Activated CD4-positive, alpha-beta memory T cell treated with anti-CD3 and anti-CD28 coated beads for 36 hours (primary cell): ENCODE data around the gene MTHFD2L. TPM values are rescaled to one million over a fixed set of nuclear protein-coding genes. Genes with fewer than 3 reads are reported as not detected.
"Not testable (repeated sequence)": the region's sequence is repeated elsewhere in the genome, so short reads cannot be mapped to it uniquely, and the experiment has no call there.

Experiments used
- CTCF ChIA-PET: fragments of 350-600 bp; sonication (Branson Sonifier 250); formaldehyde crosslinking; loops from one replicate; lab custom pipeline; 2021; ENCODE audit warnings: antibody characterized with exemption, inconsistent platforms; lab: Charles Lee
- POLR2A ChIA-PET: fragments of 350-600 bp; sonication (Branson Sonifier 250); formaldehyde crosslinking; loops from one replicate; lab custom pipeline; 2021; ENCODE audit warnings: antibody characterized with exemption; lab: Charles Lee
- DNase-seq: peaks from one replicate; pipeline ENCODE4 v3.0.0-alpha.2; 2020
- H3K27ac Mint-ChIP-seq: one replicate; pipeline ENCODE4 v1.8.0; 2021; ENCODE audit warnings: mixed read lengths
- H3K27me3 Mint-ChIP-seq: one replicate; pipeline ENCODE4 v1.8.0; 2021; ENCODE audit warnings: mixed read lengths
- H3K36me3 Mint-ChIP-seq: one replicate; pipeline ENCODE4 v1.8.0; 2021; ENCODE audit warnings: mixed read lengths
- H3K4me1 Mint-ChIP-seq: one replicate; pipeline ENCODE4 v1.8.0; 2021; ENCODE audit warnings: low read depth, mixed read lengths
- H3K4me3 Mint-ChIP-seq: one replicate; pipeline ENCODE4 v1.8.0; 2021; ENCODE audit warnings: mild to moderate bottlenecking, mixed read lengths
- H3K9me3 Mint-ChIP-seq: one replicate; pipeline ENCODE4 v1.8.0; 2021; ENCODE audit warnings: mixed read lengths
- intact Hi-C: fragments of 100-400 bp; cut with micrococcal nuclease; formaldehyde crosslinking; loops from one replicate; pipeline ENCODE4 v1.15.1; 2023
- total RNA-seq, 2 experiments: library from RNA; stranded (reverse); gene quantifications; one replicate each; pipeline ENCODE4 v1.2.3, GENCODE V29; 2021

Gene MTHFD2L
- total RNA-seq, 2 experiments from 2014 or later = 5.4 to 6.5 TPM

DNA sequence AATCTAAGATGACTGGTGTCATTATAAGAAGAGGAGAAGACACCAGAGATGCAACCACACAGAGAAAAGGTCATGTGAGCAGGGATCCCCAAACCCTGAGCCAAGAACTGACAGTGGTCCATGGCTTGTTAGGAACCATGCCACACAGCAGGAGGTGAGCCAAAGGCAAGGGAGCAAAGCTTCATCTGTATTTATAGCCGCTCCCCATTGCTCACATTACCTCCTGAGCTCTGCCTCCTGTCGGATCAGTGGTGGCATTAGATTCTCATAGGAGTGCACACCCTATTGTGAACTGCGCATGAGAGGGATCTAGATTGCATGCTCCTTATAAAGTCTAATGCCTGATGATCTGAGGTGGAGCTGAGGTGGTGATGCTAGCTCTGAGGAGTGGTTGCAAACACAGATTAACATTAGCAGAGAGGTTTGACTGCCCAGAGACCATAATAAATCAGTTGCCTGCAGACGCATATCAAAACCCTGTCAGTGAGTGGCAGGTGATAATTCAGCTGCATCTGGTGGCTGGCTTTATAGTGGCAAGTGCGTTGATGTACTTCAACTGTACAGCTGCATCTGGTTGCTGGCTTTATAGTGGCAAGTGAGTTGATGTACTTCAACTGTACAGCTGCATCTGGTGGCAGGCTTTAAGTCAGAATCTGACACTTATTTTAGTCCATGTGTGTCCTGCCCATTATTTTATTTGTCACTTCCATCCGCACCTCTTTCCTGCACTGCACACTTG is 39.1 kb upstream of the MTHFD2L start:
- Mint-ChIP-seq H3K4me1 (no peaks in the 10 kb centered on the region), H3K27ac (no peak overlapping the region), H3K36me3 (no peaks in the 10 kb centered on the region), H3K27me3 (peaks cover 2% of the 10 kb centered on the region), H3K9me3 (no peaks in the 10 kb centered on the region), H3K4me3 (no peak overlapping the region)
- DNase-seq = no peak
- intact Hi-C loops = no loop called here
- ChIA-PET POLR2A (no interaction called here), CTCF (no interaction called here)

DNA sequence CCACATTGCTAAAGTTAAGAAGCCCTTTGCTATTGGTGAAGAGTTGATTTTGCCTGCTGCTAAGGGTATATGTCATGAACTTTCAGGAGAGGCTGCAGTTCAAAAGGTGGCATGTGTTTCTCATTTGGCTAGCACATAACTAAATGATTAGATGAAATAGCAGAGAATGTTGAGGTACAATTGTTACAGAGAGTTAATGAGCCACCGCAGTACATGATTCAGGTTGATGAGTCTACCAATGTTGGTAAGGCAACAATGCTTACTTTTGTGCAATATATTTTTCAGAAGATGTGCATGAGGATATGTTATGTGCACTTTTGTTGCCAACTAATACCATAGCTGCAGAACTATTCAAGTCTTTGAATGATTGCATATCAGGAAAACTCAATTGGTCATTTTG is 37.8 kb upstream of the MTHFD2L start:
- Mint-ChIP-seq H3K4me1 (no peaks in the 10 kb centered on the region), H3K27ac (no peak overlapping the region), H3K27me3 (peaks cover 3% of the 10 kb centered on the region), H3K9me3 (no peaks in the 10 kb centered on the region), H3K36me3 (no peaks in the 10 kb centered on the region), H3K4me3 (no peak overlapping the region)
- no peak for DNase-seq
- POLR2A ChIA-PET = no interaction called here
- CTCF ChIA-PET = no interaction called here
- intact Hi-C loops = no loop called here

DNA sequence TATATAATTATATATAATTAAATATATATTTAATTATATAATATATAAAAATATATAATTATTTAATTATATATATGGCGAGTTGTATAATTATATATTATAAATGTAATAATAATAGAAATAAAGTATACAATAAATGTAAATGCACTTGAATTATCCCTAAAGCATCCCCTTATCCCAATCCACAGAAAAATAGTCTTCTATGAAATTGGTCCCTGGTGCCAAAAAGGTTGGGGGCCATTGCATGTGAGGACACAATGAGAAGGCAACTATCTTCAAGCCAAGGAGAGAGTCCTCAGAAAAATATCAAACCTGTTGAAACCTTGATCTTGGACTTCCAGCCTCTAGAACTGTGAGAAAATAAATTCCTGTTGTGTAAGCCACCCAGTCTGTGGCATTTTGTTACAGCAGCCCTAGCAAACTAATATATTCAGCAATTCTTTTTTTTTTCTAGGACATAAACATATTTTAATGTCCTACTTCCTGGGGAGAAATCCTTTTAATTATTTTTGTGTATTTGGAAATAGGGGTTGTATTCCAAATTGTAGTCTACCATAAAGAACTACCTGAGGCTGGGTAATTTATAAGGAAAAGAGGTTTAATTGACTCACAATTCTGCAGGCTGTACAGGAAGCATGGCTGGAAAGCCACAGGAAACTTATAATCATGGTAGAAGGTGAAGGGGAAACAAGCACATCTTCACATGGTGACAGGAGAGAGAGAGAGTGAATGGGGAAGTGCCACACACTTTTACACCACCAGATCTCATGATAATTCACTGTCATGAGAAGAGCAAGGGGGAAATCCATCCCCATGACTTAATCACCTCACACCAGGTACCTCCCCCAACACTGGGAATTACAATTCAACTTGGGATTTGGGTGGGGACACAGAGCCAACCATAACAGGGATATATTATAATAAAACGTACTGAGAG is 36.0 kb upstream of the MTHFD2L start:
- no peak for DNase-seq
- no peak overlapping the region for H3K4me3 Mint-ChIP-seq
- ChIA-PET POLR2A (no interaction called here), CTCF (no interaction called here)
- H3K4me1 Mint-ChIP-seq = no peaks in the 10 kb centered on the region
- H3K27me3 Mint-ChIP-seq = peaks cover 4% of the 10 kb centered on the region
- no peak overlapping the region for H3K27ac Mint-ChIP-seq
- intact Hi-C loops = no loop called here
- H3K36me3 Mint-ChIP-seq = no peaks in the 10 kb centered on the region
- no peaks in the 10 kb centered on the region for H3K9me3 Mint-ChIP-seq

DNA sequence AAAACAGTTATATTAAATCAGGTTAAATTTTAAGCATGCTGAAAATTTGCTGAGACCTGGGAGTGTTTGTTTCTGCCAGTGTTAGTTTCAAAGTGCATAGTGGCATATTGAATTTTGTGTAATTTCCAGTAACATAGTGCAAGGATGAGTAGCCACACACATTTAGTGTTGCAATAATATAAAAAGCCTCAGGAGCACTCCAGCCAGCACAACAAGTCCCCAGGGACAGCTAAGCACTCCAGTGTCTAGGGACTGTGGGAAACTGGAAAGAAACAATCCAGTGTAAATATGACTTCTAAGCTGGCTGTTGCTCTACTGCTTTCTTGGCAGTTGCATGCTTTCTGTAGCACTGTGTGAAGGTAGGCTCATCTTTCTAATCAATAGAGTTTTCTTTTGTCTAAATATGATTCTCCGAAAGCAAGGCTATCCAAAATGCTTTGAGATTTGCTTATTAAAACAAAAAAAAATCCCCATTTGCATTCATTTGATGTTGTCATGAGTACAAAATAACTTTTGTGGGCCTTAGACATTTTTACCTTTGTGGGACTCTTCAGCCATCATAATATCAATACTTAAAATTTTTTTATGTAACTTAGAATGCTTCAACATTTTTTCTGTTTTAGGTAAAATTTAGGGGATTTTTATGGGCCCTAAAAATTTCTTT is 34.7 kb upstream of the MTHFD2L start:
- DNase-seq = no peak
- no peak overlapping the region for H3K27ac Mint-ChIP-seq
- no peaks in the 10 kb centered on the region for H3K36me3 Mint-ChIP-seq
- ChIA-PET POLR2A (no interaction called here), CTCF (no interaction called here)
- peaks cover 9% of the 10 kb centered on the region for H3K27me3 Mint-ChIP-seq
- intact Hi-C loops = no loop called here
- H3K4me3 Mint-ChIP-seq = no peak overlapping the region
- no peaks in the 10 kb centered on the region for H3K9me3 Mint-ChIP-seq
- H3K4me1 Mint-ChIP-seq = no peaks in the 10 kb centered on the region

DNA sequence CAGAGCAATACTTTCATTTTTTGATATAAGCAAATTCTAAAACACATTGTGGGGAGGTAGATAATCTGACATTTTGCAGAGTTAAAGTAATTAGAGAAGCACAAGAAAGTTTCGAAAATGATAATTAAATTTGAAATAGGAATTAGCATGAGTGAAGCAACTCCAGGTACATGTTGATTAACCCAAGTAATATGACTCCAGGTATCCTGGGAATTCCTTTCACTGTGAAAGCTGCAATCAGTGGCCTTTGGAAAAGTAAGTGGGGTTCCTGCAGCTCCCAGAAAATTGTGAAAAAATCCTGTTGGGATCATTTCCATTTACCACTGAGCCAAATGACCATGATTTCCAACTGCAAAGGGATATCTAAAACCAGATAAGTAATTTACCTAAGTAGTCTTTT is 32.9 kb upstream of the MTHFD2L start:
- H3K27me3 Mint-ChIP-seq = peaks cover 12% of the 10 kb centered on the region
- H3K9me3 Mint-ChIP-seq = no peaks in the 10 kb centered on the region
- ChIA-PET CTCF (no interaction called here), POLR2A (no interaction called here)
- no peak overlapping the region for H3K27ac Mint-ChIP-seq
- H3K4me3 Mint-ChIP-seq = no peak overlapping the region
- no peaks in the 10 kb centered on the region for H3K36me3 Mint-ChIP-seq
- no peaks in the 10 kb centered on the region for H3K4me1 Mint-ChIP-seq
- no peak for DNase-seq
- intact Hi-C loops = no loop called here

DNA sequence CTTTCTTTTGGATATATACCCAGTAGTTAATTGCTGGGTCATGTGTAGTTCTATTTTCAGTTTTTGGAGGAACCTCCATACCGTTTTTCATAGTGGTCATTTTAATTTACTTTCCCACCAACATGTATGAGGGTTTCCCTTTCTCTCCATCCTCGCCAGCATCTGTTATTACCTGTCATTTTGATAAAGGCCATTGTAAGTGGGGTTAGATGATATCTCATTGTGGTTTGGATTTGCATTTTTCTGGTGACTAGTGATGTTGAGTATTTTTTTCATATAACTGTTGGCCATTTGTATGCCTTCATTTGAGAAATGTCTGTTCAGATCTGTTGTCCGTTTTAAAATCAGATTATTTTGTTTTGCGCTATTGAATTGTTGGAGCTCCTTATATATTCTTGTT is 30.2 kb upstream of the MTHFD2L start:
- peaks cover 6% of the 10 kb centered on the region for H3K9me3 Mint-ChIP-seq
- H3K36me3 Mint-ChIP-seq = no peaks in the 10 kb centered on the region
- ChIA-PET CTCF (no interaction called here), POLR2A (no interaction called here)
- H3K27me3 Mint-ChIP-seq = peaks cover 12% of the 10 kb centered on the region
- H3K27ac Mint-ChIP-seq = no peak overlapping the region
- intact Hi-C loops = no loop called here
- DNase-seq = no peak
- no peak overlapping the region for H3K4me3 Mint-ChIP-seq
- H3K4me1 Mint-ChIP-seq = no peaks in the 10 kb centered on the region

DNA sequence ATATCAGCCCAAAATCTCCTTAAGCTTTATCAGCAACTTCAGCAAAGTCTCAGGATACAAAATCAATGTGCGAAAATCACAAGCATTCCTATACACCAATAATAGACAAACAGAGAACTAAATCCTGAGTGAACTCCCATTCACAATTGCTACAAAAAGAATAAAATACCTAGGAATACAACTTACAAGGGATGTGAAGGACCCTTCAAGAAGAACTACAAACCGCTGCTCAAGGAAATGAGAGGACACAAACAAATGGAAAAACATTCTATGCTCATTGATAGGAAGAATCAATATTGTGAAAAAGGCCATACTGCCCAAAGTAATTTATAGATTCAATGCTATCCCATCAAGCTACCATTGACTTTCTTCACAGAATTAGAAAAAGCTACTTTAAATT is 27.1 kb upstream of the MTHFD2L start:
- POLR2A ChIA-PET, CTCF ChIA-PET, H3K4me1 Mint-ChIP-seq, DNase-seq, H3K36me3 Mint-ChIP-seq, H3K4me3 Mint-ChIP-seq, H3K9me3 Mint-ChIP-seq, H3K27ac Mint-ChIP-seq: not testable (repeated sequence)
- peaks cover 11% of the 10 kb centered on the region for H3K27me3 Mint-ChIP-seq
- intact Hi-C loops = loop anchor here (10.0 kb wide), 2 partner anchors 406 to 556 kb away; no protein-coding TSS in a partner anchor

DNA sequence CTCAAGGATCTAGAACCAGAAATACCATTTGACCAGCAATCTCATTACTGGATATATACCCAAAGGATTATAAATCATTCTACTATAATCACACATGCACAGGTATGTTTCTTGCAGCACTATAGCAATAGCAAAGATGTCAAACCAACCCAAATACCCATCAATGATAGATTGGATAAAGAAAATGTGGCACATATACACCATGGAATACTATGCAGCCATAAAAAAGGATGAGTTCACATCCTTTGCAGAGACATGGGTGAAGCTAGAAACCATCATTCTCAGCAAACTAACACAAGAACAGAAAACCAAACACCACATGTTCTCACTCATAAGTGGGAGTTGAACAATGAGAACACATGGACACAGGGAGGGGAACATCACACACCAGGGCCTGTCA is 25.7 kb upstream of the MTHFD2L start:
- POLR2A ChIA-PET, H3K36me3 Mint-ChIP-seq, H3K4me1 Mint-ChIP-seq, CTCF ChIA-PET, H3K4me3 Mint-ChIP-seq, H3K27ac Mint-ChIP-seq, DNase-seq: not testable (repeated sequence)
- Mint-ChIP-seq H3K9me3 (peaks cover 11% of the 10 kb centered on the region), H3K27me3 (peaks cover 12% of the 10 kb centered on the region)
- intact Hi-C loops = loop anchor here (10.0 kb wide), 2 partner anchors 407 to 557 kb away; no protein-coding TSS in a partner anchor

DNA sequence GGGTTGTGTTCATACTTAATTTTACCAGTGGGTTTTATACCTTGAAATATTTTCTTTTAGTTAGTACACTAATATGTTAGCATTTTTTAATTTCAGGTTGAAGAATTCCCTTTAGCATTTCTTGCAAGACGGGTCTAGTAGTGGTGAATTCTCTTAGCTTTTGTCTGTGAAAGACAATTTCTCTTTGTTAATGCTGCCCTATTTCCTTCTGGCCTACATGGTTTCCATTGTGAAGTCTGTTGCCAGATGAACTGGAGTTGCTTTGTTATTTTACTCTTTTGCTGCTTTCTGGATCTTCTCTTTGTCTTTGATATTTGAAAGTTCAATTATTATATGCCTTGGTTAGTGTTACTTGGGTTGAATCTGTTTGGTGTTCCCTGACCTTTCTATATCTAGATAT is 25.0 kb upstream of the MTHFD2L start:
- intact Hi-C loops = loop anchor here (10.0 kb wide), 2 partner anchors 408 to 558 kb away; no protein-coding TSS in a partner anchor
- POLR2A ChIA-PET = no interaction called here
- H3K4me1 Mint-ChIP-seq = no peaks in the 10 kb centered on the region
- DNase-seq = no peak
- CTCF ChIA-PET = interaction anchor here (1.1 to 1.3 kb wide), 3 partner anchors 11 to 792 kb away, joined by 3 to 5 read pairs (median 4); no protein-coding TSS in a partner anchor
- peaks cover 11% of the 10 kb centered on the region for H3K9me3 Mint-ChIP-seq
- peaks cover 8% of the 10 kb centered on the region for H3K27me3 Mint-ChIP-seq
- H3K27ac Mint-ChIP-seq = no peak overlapping the region
- no peak overlapping the region for H3K4me3 Mint-ChIP-seq
- H3K36me3 Mint-ChIP-seq = no peaks in the 10 kb centered on the region

DNA sequence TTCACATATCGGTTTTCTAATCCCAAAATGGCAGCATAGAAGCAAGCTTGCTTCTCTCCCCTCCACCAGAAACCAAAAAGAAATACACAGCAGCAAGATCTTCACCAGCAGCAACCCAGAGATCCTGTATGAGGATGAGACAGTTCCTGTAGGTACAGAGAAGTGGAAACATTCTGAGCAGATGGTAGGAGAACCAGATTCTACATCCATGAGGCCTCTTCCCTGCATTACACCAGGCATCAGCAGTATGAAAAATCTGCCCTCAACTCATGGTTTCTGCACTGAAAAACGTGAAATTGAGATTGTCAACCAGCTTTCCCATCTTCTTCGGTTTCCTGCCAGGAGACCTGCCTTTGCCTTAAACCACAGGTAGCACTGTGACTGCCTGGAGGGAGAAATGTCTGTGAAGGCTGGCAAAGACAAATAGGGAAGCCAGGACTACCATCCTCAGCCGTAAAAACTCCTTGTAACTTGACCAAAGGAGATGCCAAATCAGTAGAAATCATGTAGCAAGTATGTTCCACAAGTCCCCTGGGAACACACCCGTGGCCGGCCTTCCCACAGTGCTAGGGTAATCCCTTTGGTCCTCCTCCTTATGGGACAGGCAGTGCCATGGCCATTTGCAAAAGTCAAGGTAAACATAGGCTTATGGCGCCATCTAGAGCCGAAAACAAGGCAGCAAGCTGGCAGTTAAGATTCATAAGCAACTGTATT is 24.0 kb upstream of the MTHFD2L start:
- POLR2A ChIA-PET = no interaction called here
- H3K9me3 Mint-ChIP-seq = peaks cover 11% of the 10 kb centered on the region

DNA sequence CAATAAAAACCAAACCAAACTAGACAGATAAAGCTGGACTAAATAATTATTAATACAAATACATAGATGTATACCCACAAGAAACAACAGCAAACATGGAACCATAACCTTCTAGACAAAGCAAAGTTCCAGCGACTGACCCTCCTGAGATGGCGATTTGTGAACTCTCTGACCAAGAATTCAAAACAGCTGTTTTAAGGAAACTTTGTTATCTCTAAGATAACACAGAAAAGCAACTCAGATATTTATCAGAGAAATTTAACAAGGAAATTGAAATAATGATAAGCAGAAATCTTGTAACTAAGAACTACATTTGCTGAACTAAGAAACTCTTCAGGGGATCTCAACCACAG is 23.4 kb upstream of the MTHFD2L start:
- intact Hi-C loops = loop anchor here (2.0 to 10.0 kb wide), 3 partner anchors 410 to 560 kb away; no protein-coding TSS in a partner anchor
- DNase-seq = no peak
- Mint-ChIP-seq H3K4me1 (no peaks in the 10 kb centered on the region), H3K9me3 (peaks cover 11% of the 10 kb centered on the region), H3K4me3 (no peak overlapping the region), H3K27me3 (peaks cover 5% of the 10 kb centered on the region), H3K36me3 (no peaks in the 10 kb centered on the region), H3K27ac (no peak overlapping the region)
- CTCF ChIA-PET = interaction anchor here (0.6 to 1.3 kb wide), 9 partner anchors 23 to 794 kb away, joined by 3 to 6 read pairs (median 3); no protein-coding TSS in a partner anchor
- POLR2A ChIA-PET = no interaction called here

More for the DNA sequence above, 24.0 kb upstream of the MTHFD2L start:
- DNase-seq = peak; percentile 62
- no peaks in the 10 kb centered on the region for H3K36me3 Mint-ChIP-seq
- no peaks in the 10 kb centered on the region for H3K4me1 Mint-ChIP-seq
- CTCF ChIA-PET = interaction anchor here (0.6 to 1.3 kb wide), 7 partner anchors 23 to 793 kb away, joined by 3 to 6 read pairs (median 3); no protein-coding TSS in a partner anchor
- intact Hi-C loops = loop anchor here (2.0 to 10.0 kb wide), 3 partner anchors 409 to 559 kb away; no protein-coding TSS in a partner anchor
- no peak overlapping the region for H3K4me3 Mint-ChIP-seq
- H3K27ac Mint-ChIP-seq = no peak overlapping the region
- peaks cover 10% of the 10 kb centered on the region for H3K27me3 Mint-ChIP-seq
